Measurements from ENCODE around the gene CLDN12.

The CLDN12 gene

GRCh38 chr7:90403174-90404113, at the start of gene CLDN12:
Gene CLDN12 (plus strand): TSS chr7:90403461. CDS start chr7:90412677, 9,216 bp downstream.
- peak; percentile 75 for DNase-seq

- no peak for DNase-seq
These were observed 19.8 kb upstream of the CLDN12 start for GRCh38 chr7:90383422-90383821.

DNA sequence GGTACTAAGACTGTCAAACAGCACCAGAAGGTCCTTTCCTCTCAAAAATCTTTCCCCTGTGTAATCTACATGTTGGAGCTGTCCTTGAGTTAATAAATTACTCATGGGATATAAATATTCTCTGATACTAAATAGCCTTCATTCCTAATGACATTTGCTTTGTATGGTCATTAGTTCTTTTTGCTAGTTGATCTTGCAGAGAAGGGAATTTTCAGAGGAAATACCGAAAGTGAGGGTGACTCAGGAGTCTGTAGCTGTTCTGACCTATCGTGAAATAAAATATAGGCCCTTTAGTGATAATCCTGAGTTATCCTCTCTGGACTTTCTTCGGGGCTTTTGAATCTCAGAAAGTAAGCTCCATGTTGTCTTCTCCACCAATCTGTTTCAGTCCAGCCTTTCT, 19.4 kb upstream of the CLDN12 start:
- no peak for DNase-seq

DNA sequence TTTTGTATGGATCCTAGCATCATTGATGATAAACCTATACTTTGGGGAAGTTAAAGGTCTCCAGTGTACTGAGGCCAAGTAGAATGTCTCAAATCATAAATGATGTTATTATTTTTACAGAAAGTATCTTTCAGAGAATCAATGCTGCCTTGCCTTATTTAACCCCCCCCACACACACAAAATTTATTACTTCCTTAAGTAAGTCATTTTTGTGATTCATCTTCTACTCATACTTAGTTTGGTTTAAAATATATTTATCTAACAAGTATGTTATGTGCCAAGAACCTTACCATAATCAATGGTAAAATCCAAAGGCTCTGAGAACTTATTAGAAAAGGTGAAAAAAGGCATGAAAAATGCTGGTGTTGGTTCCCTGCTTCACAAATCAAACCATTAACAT, 18.8 kb upstream of the CLDN12 start:
- no peak for DNase-seq

DNA sequence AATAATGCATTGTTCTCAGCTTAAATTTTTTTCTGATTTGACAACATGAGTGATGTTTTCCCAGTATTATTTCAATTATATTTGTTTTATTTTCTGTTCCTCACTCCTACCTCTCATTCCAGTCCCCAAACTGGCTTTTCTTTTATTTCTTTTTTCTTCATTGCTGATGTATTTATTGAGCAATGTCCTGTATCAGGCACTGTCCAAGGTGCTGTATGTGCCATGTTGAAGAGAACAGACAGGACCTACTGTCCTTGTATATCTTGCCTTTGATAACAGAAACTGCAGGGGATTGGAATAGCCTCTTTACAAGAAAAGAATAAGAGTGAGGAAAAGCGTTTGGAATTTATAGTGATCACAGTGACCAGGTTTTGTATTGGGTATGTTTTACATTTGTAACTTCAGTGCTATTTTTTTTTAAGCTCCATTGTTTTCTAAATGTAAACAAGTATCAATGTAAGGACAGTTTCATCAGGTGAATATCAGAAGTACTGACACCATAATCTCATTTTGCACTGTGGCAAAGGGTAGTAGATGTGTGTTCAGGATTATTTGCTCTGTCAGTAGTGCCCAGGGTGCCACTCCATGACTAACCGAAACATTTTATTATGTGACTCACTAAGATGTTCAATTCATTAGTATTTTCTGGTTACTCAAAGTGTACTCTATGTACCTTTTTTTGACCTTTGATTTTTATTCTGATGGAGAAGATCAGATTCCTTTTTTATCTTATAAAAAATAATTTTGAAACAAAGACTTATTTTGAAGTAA, 15.6 kb upstream of the CLDN12 start:
- DNase-seq, result no peak

- DNase-seq, result no peak
These were observed 12.3 kb upstream of the CLDN12 start for GRCh38 chr7:90390926-90391325.

- no peak for DNase-seq
These were observed 11.8 kb upstream of the CLDN12 start for GRCh38 chr7:90391488-90391887.

- no peak for DNase-seq
These were observed 6.8 kb upstream of the CLDN12 start for GRCh38 chr7:90396420-90396819.

DNA sequence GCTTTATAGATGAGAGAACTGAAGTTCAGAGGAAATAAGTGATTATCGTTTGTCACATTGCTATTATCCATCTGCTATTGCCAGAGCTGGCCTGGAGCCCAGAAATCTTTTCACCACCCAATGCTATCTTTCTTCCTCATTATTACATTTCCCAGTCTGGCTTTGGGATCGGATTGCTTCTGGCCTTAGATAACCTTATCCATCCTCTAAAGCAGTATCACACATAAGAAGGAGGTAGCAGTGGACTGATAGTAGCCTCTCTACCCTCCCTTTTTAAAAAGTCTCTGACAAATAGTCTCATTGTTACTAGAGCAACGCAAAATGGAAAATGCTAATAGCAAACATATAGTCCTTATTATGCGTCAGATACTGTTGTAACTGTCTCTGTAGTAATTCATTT, 1.3 kb upstream of the CLDN12 start:
- peak; percentile 2 for DNase-seq

- no peak for DNase-seq
These were observed 482 bp upstream of the CLDN12 start for GRCh38 chr7:90402785-90403173.

GRCh38 chr7:90404777-90405176, 1.5 kb downstream of the CLDN12 start:
- DNase-seq, result no peak

DNA sequence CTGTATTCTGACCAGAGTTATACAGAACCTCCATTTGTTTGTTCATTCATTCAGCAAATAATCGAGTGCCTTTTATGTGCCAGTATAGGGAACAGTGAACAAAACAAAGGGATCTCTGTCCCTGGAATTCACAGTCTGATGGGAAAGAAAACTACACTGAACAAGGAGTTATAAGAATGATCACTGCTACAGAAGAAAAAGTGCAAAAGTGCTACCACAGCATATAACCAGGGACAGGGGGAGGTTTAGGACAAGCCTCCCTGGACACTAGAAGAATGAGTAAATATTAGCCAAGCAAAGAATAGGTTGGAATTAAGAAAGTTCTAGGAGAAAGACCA, 4.2 kb downstream of the CLDN12 start:
- DNase-seq, result no peak

- no peak for DNase-seq
These were observed 4.9 kb downstream of the CLDN12 start for GRCh38 chr7:90408142-90408541.

- no peak for DNase-seq
These were observed 6.4 kb downstream of the CLDN12 start for GRCh38 chr7:90409667-90410066.

- no peak for DNase-seq
These were observed 8.2 kb downstream of the CLDN12 start for GRCh38 chr7:90411510-90411909.

- no peak for DNase-seq
These were observed 9.4 kb downstream of the CLDN12 start for GRCh38 chr7:90412458-90413184.

DNA sequence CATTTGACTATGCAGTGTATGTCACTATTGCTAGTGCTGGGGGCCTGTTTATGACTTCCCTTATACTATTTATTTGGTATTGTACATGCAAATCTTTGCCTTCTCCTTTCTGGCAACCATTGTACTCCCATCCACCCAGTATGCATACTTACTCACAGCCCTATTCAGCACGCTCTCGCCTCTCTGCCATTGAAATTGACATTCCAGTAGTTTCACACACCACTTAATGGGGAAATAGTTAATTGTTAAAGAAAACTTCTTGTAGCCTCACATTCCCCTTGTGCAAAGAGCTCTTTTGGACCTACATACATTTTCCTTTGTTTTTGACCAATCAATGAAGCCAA, 9.9 kb downstream of the CLDN12 start:
- no peak for DNase-seq

GRCh38 chr7:90421651-90422050, 18.4 kb downstream of the CLDN12 start:
- no peak for DNase-seq

- no peak for DNase-seq
These were observed 21.5 kb downstream of the CLDN12 start for GRCh38 chr7:90424720-90425119.

DNA sequence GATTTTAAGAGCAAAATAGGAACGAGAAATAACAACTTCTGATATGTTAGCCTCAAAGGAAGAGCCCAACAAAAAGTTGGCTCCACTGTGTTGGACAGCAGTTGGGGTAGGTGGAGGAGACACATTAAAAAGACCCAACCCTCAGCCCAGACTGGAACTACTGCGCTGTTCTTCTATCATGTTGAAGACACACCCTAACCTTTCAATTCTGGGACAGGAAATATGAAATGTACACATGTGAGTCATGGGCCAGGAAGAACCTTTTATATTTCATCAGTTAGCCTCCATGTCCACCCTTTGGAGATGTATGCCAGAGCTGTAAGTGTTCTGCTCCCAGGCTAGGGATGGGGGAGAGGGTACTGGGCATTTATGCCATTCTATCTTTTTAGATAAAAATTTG, 22.1 kb downstream of the CLDN12 start:
- DNase-seq, result no peak

- DNase-seq, result peak; percentile 4
These were observed 27.6 kb downstream of the CLDN12 start for GRCh38 chr7:90430614-90431460.

GRCh38 chr7:90432752-90433151, 29.5 kb downstream of the CLDN12 start:
- DNase-seq, result no peak

DNA sequence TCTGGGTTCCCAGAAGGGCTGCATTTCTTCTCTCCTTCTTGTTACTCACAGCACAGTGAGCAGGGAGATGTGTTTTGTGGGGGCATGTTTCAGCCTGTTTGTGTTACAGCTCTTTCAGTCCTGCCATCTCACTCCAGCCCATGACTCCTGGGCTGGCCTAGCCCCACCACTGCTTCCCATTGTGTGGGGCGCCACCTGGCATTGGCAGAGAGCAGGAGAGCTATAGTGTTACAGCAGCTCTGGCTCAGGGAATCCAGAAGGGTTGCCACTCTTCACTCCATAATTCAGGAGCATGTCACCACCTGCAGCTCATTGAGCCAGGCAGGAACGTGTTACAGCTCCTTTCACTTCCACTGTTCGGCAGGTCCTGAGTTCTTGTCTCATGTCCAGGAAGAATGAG, 30.0 kb downstream of the CLDN12 start:
- no peak for DNase-seq
